Measurements from ENCODE around the gene UBAC2. TPM values are rescaled to one million over a fixed set of nuclear protein-coding genes. Genes with fewer than 3 reads are reported as not detected.

The UBAC2 gene
- total and polyA plus RNA-seq, 2 donors (not counting 3 experiments of a cell fraction or from before 2014, with no cell fraction given): 45.7 to 54.4 TPM

GRCh38 chr13:99182439-99182838 is 18.2 kb upstream of the UBAC2 start:
- CTCF ChIA-PET: interaction anchor here (1.1 to 2.5 kb wide), 2 partner anchors 82 to 83 kb away, joined by 3 to 9 read pairs; no protein-coding TSS in a partner anchor
- FAIRE-seq: no peak

More at GRCh38 chr13:99182439-99182838, 18.2 kb upstream of the UBAC2 start:
- Histone ChIP-seq H3K4me1 (ENCODE audit: control insufficient read depth, extremely low read depth, insufficient read depth, low read length) (no peaks in the 10 kb centered on the region), H2AFZ (ENCODE audit: low read depth, low read length) (no peak overlapping the region), H3K9ac (replicated peaks; ENCODE audit: extremely low read depth, insufficient read depth, low read length) (no peak overlapping the region), H3K79me2 (ENCODE audit: control insufficient read depth, insufficient read depth, low read length) (no peaks in the 10 kb centered on the region), H3K4me2 (ENCODE audit: insufficient read depth, low read length) (no peak overlapping the region), H3K36me3 (ENCODE audit: control insufficient read depth in 2 of 2, extremely low read depth in 1 of 2, insufficient read depth in 2 of 2, low read length in 2 of 2) (no peaks in the 10 kb centered on the region), H3K27ac (ENCODE audit: insufficient read depth, low read depth, low read length) (no peak overlapping the region), H3K27me3 (ENCODE audit: control insufficient read depth in 2 of 2, insufficient read depth in 2 of 2, low read length in 2 of 2) (peaks cover 5 to 6% of the 10 kb centered on the region in 2 experiments), H3K9me3 (replicated peaks; ENCODE audit: control insufficient read depth, insufficient read depth, low read length) (no peaks in the 10 kb centered on the region), H3K9me1 (replicated peaks; ENCODE audit: control insufficient read depth, extremely low read depth, insufficient read depth, low read length) (no peaks in the 10 kb centered on the region), H4K20me1 (replicated peaks; ENCODE audit: control insufficient read depth, extremely low read depth, insufficient read depth, low read length) (no peaks in the 10 kb centered on the region), H3K4me3 (replicated peaks in 1 of 3; ENCODE audit: insufficient read depth in 1 of 3, low read depth in 1 of 3, low read length in 3 of 3) (no peak overlapping the region)
- intact Hi-C loops (cut with micrococcal nuclease): no loop called here
- TF ChIP-seq EZH2 (IDR thresholded peaks at IDR 0.05; ENCODE audit: borderline replicate concordance, low read depth, low read length, severe bottlenecking) (no peak), JUN (IDR thresholded peaks at IDR 0.05; ENCODE audit: borderline replicate concordance, insufficient read depth, insufficient read length, low read depth) (no peak), GATA2 (IDR thresholded peaks at IDR 0.05; ENCODE audit: insufficient read depth, insufficient read length, low read depth, low read length) (no peak), POLR2AphosphoS5 (IDR thresholded peaks at IDR 0.05; ENCODE audit: insufficient read depth, low read depth, low read length) (no peak), MAX (IDR thresholded peaks at IDR 0.05; ENCODE audit: insufficient read depth, insufficient read length) (no peak), POLR2A (IDR thresholded peaks at IDR 0.05; ENCODE audit: low read depth, low read length) (no peak), FOS (IDR thresholded peaks at IDR 0.05; ENCODE audit: borderline replicate concordance, insufficient read depth, low read length) (no peak), MYC (IDR thresholded peaks at IDR 0.05; ENCODE audit: low read depth, low read length) (no peak), CTCF (IDR thresholded peaks at IDR 0.05; ENCODE audit: extremely low read depth in 1 of 2, insufficient read depth in 1 of 2, low read depth in 1 of 2, low read length in 2 of 2) (no peak)
- POLR2A ChIA-PET: no interaction called here
- dilution Hi-C loops (cut with MboI; ENCODE audit: extremely low pct_ligation_motif_present, low sequenced_read_pairs): no loop called here
- BruUV-seq (replicated peaks): no TSS peak
- DNase-seq (ENCODE audit: low read depth, low spot score): no peak
